Mucosa of stomach (tissue), 1 donor: ENCODE data around the gene MAP1LC3B.
A peak's percentile ranks its signal among the peaks of the same experiment; 100 is the strongest.

Experiments
- H3K27me3 ChIP-seq: one replicate; pipeline ENCODE4 v1.7.0; 2013; ENCODE audit warnings: mild to moderate bottlenecking, low read length; ENCODE audit not compliant: control insufficient read depth, insufficient read depth
- H3K36me3 ChIP-seq: one replicate; pipeline ENCODE4 v1.7.0; 2013; ENCODE audit warnings: low read length; ENCODE audit not compliant: control insufficient read depth, insufficient read depth
- H3K4me1 ChIP-seq: one replicate; pipeline ENCODE4 v1.7.0; 2013; ENCODE audit warnings: mild to moderate bottlenecking, low read length; ENCODE audit not compliant: control insufficient read depth, insufficient read depth
- H3K4me3 ChIP-seq: one replicate; pipeline ENCODE4 v1.7.0; 2013; ENCODE audit warnings: low read length
- H3K9ac ChIP-seq: one replicate; pipeline ENCODE4 v1.7.0; 2013; ENCODE audit warnings: mild to moderate bottlenecking, low read length, moderate library complexity
- H3K9me3 ChIP-seq: one replicate; pipeline ENCODE4 v1.7.0; 2013; ENCODE audit warnings: mild to moderate bottlenecking, low read length, moderate library complexity; ENCODE audit not compliant: control insufficient read depth
- donor health status: Pancreatic carcinoma.

The MAP1LC3B gene

DNA sequence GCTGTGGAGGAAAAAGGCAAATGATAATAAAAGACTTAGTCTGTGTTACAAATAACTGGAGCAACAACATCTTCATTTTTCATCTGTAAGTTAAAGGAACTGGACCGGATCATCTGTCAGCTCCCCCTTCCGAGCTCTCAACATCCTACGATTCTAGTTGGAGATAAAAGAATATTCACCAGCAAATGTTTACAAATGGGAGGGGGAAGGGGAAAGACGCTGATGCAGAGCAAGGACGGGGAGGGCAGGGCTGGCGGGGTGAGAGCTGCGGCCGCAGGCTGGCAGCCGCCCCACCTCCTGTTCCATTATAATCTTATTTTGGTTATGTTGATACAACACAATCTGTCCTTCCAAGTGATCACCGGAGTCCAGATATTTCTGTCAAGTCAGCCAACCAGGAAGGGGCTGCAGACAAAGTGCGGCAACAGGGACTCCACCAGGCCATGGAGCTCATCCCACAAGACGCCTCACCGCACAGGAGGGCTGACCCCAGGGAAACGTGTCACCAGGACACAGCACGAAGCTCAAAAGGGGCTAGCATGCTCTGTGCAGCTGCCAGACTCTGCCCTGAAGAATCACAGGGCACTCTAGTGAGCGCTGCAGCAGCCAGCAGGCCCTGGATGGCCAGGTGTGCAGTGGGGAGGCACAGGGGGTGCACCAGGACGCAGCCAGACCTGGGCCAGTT lies 28.2 kb upstream of the MAP1LC3B start:
- Histone ChIP-seq H3K4me3 (no peak overlapping the region), H3K27me3 (no peaks in the 10 kb centered on the region), H3K9ac (peak overlapping the region; percentile 24), H3K4me1 (peaks cover 23% of the 10 kb centered on the region), H3K36me3 (no peaks in the 10 kb centered on the region), H3K9me3 (no peaks in the 10 kb centered on the region)

DNA sequence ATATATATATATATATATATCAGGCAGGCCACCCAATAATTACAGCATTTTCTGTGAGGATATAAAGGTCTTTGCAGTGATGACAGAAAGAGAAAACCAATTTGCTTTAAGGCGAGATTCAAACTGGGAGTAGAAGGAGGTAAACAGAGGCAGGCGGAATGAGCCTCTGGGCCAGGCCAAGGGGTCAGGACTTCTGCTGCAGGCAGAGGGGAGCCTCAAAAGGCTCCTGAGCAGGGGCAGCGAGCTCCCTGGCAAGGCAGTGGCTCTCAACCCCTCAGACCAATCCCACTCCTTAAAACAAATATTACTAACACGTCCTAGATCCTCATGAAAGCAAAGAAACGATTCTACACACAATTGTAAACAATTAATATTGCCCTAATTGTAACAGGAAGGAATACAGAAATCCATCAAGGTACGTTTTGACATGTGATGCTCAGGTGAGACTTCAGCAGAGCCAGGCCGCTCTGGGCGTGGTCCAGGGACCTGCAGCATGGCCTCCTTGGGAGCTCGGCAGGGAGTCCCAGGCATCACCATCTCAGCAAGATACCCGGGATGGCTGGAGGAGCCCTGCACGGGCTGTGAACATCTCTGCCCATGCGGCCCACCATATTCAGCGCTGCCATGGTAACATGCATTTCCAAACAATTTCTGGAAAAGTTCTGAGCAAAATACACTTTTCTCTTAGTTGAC lies 27.0 kb upstream of the MAP1LC3B start:
- H3K4me1 ChIP-seq, result peaks cover 23% of the 10 kb centered on the region
- no peaks in the 10 kb centered on the region for H3K36me3 ChIP-seq
- no peaks in the 10 kb centered on the region for H3K27me3 ChIP-seq
- H3K9ac ChIP-seq, result no peak overlapping the region
- H3K4me3 ChIP-seq, result no peak overlapping the region
- H3K9me3 ChIP-seq, result no peaks in the 10 kb centered on the region

DNA sequence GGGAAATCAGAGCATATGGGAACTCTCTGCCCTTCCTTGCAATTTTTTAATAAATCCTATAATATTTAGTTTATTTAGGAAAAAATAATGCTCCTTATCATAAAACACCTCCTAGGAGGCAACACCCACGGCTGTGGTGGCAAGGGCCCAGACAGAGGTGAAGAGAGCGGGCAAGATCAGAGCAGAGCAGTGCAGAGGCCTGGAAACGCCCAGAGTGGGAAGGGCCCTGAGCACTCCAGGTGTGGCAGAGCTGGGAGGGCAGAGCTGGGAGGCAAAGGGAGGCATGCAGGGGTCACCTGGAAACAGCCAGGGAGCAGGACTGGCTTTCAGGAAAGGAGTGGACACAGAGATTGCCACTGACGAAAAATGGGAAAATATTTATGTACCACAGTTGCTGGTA lies 25.8 kb upstream of the MAP1LC3B start:
- Histone ChIP-seq H3K27me3 (no peaks in the 10 kb centered on the region), H3K36me3 (no peaks in the 10 kb centered on the region), H3K4me3 (no peak overlapping the region), H3K9ac (no peak overlapping the region), H3K9me3 (no peaks in the 10 kb centered on the region), H3K4me1 (peaks cover 23% of the 10 kb centered on the region)

DNA sequence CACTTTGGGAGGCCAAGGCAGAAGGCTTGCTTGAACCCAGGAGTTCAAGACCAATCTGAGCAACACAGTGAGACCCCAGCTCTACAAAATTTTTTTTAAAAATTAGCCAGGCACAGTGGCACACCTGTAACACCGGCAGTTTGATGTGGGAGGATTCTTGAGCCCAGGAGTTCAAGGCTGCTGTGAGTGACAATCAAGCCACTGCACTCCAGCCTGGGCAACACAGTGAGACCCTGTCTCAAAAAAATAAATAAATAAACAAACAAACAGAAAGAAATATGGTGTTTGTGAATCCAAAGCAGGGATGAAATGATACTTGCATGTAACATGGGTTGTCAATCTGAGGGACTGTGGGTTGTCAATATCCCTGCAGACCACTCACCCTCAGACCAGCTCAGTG lies 25.2 kb upstream of the MAP1LC3B start:
- H3K27me3 ChIP-seq, result no peaks in the 10 kb centered on the region
- H3K36me3 ChIP-seq, result no peaks in the 10 kb centered on the region
- H3K9me3 ChIP-seq, result no peaks in the 10 kb centered on the region
- H3K9ac ChIP-seq, result no peak overlapping the region
- no peak overlapping the region for H3K4me3 ChIP-seq
- H3K4me1 ChIP-seq, result peaks cover 23% of the 10 kb centered on the region

DNA sequence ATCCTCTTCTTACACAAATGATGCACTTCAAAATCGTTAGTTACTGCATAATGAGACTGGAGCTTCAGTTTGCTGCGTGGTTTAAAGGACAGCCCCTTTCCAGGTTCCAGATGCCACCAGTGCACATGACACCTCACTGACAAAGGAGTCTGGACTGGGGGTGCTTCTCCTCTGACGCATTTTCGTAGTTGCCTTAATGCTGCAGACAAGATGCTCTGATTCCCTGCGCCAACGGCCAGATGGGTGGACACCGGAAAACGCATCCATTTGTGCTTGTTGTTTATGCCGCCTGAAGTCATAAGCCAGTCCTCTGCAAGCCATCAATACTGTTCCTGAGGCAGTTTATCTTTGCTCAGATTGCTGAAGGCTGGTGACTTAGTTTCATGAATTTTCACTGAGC lies 24.6 kb upstream of the MAP1LC3B start:
- Histone ChIP-seq H3K36me3 (no peaks in the 10 kb centered on the region), H3K4me1 (peaks cover 23% of the 10 kb centered on the region), H3K27me3 (no peaks in the 10 kb centered on the region), H3K4me3 (no peak overlapping the region), H3K9ac (no peak overlapping the region), H3K9me3 (no peaks in the 10 kb centered on the region)

DNA sequence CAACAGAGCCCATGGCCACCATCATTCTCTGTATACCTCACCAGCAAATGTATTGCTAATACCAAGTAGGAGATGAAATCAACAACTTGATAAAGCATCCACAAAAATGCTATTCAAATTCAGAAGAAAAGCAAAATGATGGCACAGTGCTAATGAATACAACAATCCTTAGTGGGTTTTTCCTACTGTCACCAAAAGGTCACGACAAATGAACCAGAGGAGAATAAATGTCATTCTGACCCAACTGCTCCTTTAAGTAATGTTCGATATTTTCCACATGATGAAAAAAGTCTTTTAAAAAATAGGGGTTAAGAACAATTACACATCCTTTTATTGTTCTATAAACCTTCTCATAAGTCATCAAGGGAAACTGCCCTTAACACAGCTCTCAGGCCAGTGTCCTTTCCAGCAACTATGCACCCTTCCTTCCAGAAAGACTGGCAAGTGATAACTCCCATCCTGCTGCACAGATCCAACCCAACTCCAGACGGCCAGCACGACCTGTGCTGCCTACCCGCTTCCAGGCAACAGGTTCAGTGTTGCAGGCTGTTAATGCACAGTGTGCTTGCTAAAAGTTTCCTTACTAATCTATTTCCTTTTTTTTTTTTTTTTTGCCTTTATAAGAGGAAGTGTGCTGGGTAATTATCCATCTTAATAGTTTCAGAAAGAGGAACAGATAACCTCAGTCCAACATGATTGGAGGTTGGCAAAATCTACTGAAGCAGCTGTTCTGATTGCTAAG lies 23.9 kb upstream of the MAP1LC3B start:
- Histone ChIP-seq H3K9ac (no peak overlapping the region), H3K27me3 (no peaks in the 10 kb centered on the region), H3K36me3 (no peaks in the 10 kb centered on the region), H3K9me3 (no peaks in the 10 kb centered on the region), H3K4me3 (no peak overlapping the region), H3K4me1 (peaks cover 23% of the 10 kb centered on the region)

DNA sequence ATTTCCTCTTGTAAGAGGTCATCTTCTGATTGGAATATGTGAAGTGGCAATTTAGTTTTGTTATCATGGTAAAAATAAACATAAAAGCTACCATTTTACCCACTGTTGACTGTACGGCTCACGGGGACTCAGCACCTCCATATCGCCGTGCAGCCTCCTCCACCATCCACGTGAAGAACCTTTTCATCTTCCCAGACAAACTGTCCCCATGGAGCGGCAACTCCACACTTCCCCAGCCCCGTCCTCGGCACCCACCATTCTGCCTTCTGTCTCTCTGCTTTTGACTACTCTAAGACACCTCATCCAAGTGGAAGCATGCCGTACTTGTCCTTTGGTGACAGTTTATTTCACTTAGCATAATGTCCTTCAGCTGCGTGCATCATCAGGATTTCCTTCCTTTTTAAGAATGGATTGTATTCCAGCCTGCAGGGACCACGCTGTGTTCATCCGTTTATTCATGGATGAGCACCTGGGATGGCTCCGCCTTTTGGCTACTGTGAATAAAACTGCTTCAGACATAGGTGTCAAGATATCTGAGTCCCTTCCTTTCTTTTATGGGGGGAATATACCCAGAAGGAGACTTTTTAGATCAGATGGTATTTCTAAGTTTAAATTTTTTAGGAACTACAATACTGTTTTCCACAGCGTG lies 22.9 kb upstream of the MAP1LC3B start:
- H3K9me3 ChIP-seq, result no peaks in the 10 kb centered on the region
- H3K4me3 ChIP-seq, result no peak overlapping the region
- H3K36me3 ChIP-seq, result no peaks in the 10 kb centered on the region
- no peak overlapping the region for H3K9ac ChIP-seq
- H3K27me3 ChIP-seq, result no peaks in the 10 kb centered on the region
- peaks cover 14% of the 10 kb centered on the region for H3K4me1 ChIP-seq

DNA sequence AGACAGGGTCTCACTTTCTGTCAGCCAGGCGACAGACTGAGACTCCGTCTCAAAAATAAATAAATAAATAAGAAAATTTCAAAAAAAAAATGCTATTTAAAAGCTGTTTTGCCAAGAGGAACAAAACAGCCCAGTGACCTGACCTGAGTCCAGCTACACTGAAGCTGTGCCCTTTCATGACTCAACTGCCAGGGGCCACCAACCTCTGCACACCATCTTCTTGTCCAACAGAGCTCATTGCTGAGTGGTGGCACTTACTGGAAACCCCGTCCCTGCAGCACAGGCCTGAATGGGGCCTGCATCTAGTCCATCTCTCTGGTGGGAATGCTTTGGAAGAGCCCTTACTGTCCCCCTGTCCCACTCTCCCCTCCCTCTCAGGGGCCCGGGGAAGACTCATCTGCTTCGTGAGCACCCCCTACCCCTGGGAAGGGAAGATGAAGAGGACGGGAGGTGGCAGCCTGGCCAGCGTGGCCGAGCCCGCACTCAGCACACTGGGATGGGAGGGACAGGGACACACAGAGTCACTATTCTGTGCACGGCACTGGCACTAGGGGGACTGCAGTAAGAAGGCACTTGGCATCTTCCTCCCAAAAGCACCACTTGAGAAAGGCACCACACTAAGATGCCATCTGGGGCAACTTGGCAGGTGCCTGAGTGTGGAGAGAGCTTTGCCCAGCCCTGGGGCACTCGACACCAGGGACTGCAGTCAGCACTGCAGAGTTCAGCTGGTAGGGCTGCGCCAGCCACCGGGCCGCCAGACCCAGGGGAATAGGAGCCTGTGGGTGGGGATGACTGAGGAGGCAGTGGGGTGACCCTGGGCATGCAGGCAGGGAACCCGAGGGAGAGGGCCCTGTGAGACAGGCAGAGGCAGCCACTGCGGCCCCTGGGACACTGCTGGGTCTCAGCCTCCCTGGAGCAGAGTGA lies 22.1 kb upstream of the MAP1LC3B start:
- Histone ChIP-seq H3K9me3 (no peaks in the 10 kb centered on the region), H3K27me3 (no peaks in the 10 kb centered on the region), H3K4me1 (peaks cover 9% of the 10 kb centered on the region), H3K4me3 (no peak overlapping the region), H3K9ac (no peak overlapping the region), H3K36me3 (no peaks in the 10 kb centered on the region)

DNA sequence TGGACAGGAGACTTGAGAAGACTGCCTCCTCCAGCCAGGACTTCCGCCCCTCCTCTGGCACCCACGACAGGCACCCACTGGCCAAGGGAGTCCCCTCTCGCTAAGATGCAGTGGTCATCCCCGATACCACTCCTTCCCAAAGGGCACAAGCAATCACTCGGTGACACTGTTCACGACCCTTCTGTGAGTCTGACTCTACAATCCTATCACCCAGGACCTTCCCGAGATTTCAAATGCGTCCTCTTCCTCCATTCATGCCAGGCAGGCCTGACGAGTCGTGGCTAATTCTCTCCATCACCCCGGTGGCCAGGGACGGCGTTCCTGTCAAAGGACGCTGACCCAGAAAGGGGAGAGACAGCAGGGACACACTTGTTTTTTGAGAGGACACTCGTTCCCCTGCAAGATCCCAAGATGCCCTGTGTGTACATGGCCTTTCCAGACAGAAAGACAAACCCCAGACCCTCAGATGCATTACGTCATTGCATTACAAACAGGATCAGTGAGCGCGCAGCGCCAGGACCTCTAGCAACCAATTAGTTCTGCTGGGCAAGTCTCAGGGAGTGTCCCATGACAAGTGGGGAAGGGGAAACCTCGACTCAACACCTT lies 20.8 kb upstream of the MAP1LC3B start:
- Histone ChIP-seq H3K4me3 (no peak overlapping the region), H3K4me1 (peaks cover 11% of the 10 kb centered on the region), H3K27me3 (no peaks in the 10 kb centered on the region), H3K9me3 (no peaks in the 10 kb centered on the region), H3K36me3 (no peaks in the 10 kb centered on the region), H3K9ac (no peak overlapping the region)

DNA sequence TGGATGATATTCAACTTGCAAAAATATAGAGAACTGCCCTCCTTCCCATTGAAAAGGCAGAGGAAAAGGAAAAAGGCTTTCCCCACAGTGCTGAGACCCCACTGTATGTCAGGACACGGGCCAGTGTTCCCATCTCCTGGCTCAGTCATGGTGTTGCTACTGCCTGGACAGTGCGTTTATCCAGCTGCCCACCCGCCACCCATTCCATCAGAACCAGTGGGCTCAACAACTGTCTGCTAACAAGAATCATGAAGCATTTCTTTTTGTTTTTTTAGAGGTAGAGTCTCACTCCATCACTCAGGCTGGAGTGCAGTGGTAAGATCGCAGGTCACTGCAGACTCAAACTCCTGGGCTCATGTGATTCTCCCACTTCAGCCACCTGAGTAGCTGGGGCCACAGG lies 19.8 kb upstream of the MAP1LC3B start:
- peaks cover 7% of the 10 kb centered on the region for H3K4me1 ChIP-seq
- H3K9me3 ChIP-seq, result no peaks in the 10 kb centered on the region
- H3K36me3 ChIP-seq, result no peaks in the 10 kb centered on the region
- H3K4me3 ChIP-seq, result no peak overlapping the region
- H3K9ac ChIP-seq, result no peak overlapping the region
- no peaks in the 10 kb centered on the region for H3K27me3 ChIP-seq

DNA sequence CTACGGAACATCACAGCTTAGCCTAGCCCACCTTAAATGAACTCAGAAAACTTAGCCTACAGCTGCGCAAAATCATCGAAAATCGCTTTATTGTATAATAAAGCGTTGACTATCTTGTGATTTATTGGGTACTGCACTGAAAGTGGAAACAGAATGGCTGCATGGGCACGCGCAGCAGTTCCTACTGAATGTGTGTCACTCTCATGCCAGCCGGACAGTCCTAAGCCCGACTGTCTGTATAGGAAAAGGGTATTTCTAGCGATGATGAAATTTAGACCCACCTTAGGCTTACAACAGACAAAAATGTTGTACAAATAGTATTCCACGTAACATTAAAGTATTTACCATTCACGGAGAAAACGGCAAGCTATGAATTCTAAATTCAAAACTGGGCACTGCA lies 17.8 kb upstream of the MAP1LC3B start:
- Histone ChIP-seq H3K36me3 (no peaks in the 10 kb centered on the region), H3K9ac (no peak overlapping the region), H3K27me3 (no peaks in the 10 kb centered on the region), H3K4me1 (peaks cover 8% of the 10 kb centered on the region), H3K4me3 (no peak overlapping the region), H3K9me3 (no peaks in the 10 kb centered on the region)
